KOPT-K1 (cell line): ENCODE results near the gene PSMC1.

Experiments used
- H3K27ac ChIP-seq: fragments of 200-600 bp; sonication (generic); 2 replicates; pipeline ENCODE4 v1.5.1; 2016; ENCODE audit warnings: antibody characterized with exemption, mild to moderate bottlenecking, low read depth, low read length; ENCODE audit not compliant: poor library complexity, severe bottlenecking
- H3K36me3 ChIP-seq: fragments of 200-600 bp; sonication (generic); 2 replicates; pipeline ENCODE4 v1.5.1; 2017; ENCODE audit warnings: antibody characterized with exemption, mild to moderate bottlenecking, low read length, moderate library complexity; ENCODE audit not compliant: insufficient read depth
- H3K9me3 ChIP-seq: fragments of 200-600 bp; sonication (generic); 2 replicates; pipeline ENCODE4 v1.5.1; 2017; ENCODE audit warnings: antibody characterized with exemption, low read length, mild to moderate bottlenecking; ENCODE audit not compliant: insufficient read depth, poor library complexity, severe bottlenecking

Gene PSMC1

GRCh38 chr14:90268420-90268819 lies 12.1 kb downstream of the PSMC1 start:
- H3K36me3 ChIP-seq: peaks cover 99% of the 10 kb centered on the region
- H3K9me3 ChIP-seq: no peaks in the 10 kb centered on the region
- no peak overlapping the region for H3K27ac ChIP-seq

DNA sequence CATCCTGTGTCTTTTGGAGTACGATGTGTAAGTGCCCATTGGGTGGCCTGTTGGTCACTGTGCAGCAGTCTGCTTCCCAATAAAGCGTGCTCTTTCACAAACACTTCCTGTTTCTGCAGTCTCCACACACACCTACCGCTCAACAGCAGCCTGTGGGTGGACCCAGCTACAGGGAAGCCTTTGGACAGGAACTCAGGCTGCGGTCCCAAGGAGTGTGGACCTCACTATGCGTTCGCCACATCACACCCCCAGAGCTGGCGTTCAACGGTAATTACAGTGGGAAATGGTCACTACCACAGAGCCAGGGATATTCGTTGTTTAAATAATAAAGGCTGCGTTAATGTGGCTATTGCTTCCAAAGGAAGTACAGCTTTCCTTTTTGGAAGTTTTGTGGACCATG lies 16.2 kb downstream of the PSMC1 start:
- no peaks in the 10 kb centered on the region for H3K9me3 ChIP-seq
- no peak overlapping the region for H3K27ac ChIP-seq
- peaks cover 95% of the 10 kb centered on the region for H3K36me3 ChIP-seq

GRCh38 chr14:90273532-90273931 lies 17.2 kb downstream of the PSMC1 start:
- H3K36me3 ChIP-seq: peaks cover 95% of the 10 kb centered on the region
- no peak overlapping the region for H3K27ac ChIP-seq
- H3K9me3 ChIP-seq: no peaks in the 10 kb centered on the region

DNA sequence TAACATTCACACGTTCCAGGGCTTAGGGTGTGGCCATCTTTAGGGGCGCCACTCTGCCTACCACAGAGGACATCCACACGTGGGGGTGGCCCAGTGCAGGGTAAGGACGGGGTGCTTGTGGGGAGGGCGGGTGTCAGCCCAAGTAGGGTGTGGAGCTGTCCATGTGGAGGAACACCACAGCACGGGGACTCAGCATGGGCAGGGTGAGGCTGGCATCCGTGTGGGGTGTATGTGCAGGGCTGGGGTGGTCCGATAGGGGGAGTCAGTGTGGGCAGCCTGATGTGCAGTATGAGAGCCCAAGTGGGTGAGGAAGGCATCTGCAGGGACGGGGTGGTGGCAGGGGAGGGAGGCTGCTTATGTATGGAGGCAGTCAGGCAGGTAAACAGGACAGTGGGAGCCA lies 17.7 kb downstream of the PSMC1 start:
- Histone ChIP-seq H3K36me3 (peaks cover 95% of the 10 kb centered on the region), H3K27ac (no peak overlapping the region), H3K9me3 (no peaks in the 10 kb centered on the region)

DNA sequence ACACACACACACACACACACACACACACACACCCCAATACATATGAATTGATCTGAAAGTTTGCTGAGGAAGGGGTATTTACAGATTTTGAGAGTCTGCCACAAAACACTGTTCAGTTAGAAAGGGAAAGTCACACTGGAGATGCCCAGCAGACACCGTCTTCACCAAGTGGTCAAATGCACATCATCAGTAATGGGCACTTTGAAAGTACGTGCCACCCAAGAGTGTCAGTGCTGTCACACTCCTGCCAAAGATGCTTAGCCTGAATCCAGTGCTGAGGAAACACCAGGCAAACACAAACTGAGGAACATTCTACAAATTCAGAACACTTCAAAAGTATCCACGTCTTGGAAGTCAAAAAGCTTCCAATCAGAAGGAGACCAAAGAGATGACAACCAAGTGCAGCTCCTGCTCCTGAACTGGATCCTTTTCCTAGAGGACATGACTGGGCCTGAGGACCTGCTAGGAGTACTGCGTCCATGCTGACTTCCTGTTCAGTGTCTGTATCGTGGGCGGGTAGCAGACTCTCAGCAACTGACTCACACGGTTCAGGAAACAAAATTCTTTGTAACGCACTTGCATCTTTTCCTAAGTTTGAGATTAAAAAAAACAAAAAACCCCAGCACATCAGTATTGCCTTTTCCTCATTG lies 18.6 kb downstream of the PSMC1 start:
- H3K27ac ChIP-seq: no peak overlapping the region
- H3K36me3 ChIP-seq: peaks cover 94% of the 10 kb centered on the region

GRCh38 chr14:90275458-90275814 lies 19.1 kb downstream of the PSMC1 start:
- Histone ChIP-seq H3K27ac (no peak overlapping the region), H3K9me3 (no peaks in the 10 kb centered on the region), H3K36me3 (peaks cover 94% of the 10 kb centered on the region)

More for the DNA sequence above, 18.6 kb downstream of the PSMC1 start:
- no peaks in the 10 kb centered on the region for H3K9me3 ChIP-seq

- H3K9me3 ChIP-seq: no peaks in the 10 kb centered on the region
- H3K36me3 ChIP-seq: peaks cover 94% of the 10 kb centered on the region
- H3K27ac ChIP-seq: no peak overlapping the region
These were observed 19.5 kb downstream of the PSMC1 start for GRCh38 chr14:90275820-90276219.

GRCh38 chr14:90276646-90277367 lies 20.5 kb downstream of the PSMC1 start:
- no peaks in the 10 kb centered on the region for H3K9me3 ChIP-seq
- H3K27ac ChIP-seq: no peak overlapping the region
- peaks cover 94% of the 10 kb centered on the region for H3K36me3 ChIP-seq

DNA sequence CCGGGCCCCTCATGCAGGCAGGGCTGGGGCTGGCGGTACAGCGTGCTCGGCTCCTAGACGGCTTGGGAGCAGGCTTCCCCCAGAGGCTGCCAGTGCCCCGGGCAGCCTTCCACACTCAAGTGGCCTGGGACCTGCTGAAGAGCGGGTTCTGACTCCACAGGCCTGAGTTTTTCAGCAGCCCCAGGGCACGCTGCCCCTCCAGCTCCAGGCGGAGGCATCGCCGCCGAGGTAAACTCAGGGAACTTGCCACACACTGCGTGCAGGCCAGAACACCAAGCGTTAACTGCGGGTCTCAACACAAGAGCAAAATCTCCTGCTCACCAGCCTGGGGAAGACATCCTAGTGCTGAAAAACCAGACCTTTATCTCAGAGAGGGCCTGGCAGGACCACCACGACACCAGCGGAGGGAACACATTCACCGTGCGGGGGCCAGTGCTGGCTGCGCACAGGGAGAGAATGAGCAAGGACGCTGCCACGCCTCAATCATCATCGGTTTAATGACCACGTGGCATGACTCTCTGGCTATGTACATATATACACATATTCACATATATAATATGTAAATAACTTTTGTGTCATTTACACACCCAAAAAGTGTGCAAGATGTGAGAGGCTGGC lies 21.3 kb downstream of the PSMC1 start:
- Histone ChIP-seq H3K9me3 (no peaks in the 10 kb centered on the region), H3K36me3 (peaks cover 95% of the 10 kb centered on the region), H3K27ac (no peak overlapping the region)

GRCh38 chr14:90278199-90279175 lies 22.1 kb downstream of the PSMC1 start:
- Histone ChIP-seq H3K36me3 (peaks cover 95% of the 10 kb centered on the region), H3K27ac (no peak overlapping the region), H3K9me3 (no peaks in the 10 kb centered on the region)

DNA sequence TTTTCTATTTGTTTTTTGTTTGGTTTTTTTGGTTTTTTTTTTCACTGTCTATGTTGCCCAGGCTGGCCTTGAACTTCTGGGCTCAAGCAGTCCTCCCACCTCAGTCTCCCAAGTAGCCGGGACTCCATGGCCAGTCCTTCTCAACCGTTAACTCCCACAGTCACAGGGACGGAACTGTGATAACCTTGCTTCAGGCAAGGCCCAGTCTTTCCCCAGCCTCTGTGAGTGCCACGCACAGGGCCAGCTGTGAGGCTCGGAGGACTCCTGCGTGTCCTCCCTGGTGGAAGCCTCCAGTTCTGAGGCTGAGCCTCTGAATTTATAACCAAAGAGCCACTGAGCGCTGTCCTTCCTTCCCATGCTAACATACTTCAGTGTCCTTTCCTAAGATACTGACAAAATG lies 23.7 kb downstream of the PSMC1 start:
- Histone ChIP-seq H3K27ac (no peak overlapping the region), H3K9me3 (no peaks in the 10 kb centered on the region), H3K36me3 (peaks cover 95% of the 10 kb centered on the region)

- peaks cover 96% of the 10 kb centered on the region for H3K36me3 ChIP-seq
- H3K9me3 ChIP-seq: no peaks in the 10 kb centered on the region
- no peak overlapping the region for H3K27ac ChIP-seq
These were observed 24.9 kb downstream of the PSMC1 start for GRCh38 chr14:90281261-90281660.

DNA sequence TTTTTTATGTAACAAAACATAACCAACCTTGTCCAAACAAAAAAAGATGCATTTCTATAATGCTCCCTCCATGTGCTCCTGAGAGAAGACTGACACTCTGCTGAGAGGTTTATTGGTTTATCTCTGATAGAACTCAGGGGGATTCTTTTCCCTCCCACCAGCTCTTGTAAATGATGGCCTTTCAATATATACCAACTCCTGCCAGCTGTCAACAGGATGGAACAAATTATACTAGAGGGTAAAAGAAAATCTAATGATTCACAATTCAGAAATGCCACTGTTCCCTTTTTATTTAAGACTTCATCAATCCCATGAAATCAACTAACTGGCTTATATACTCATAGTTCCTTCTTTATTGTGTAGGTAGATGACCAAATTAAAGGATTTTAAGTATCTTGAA lies 25.4 kb downstream of the PSMC1 start:
- Histone ChIP-seq H3K36me3 (peaks cover 96% of the 10 kb centered on the region), H3K9me3 (no peaks in the 10 kb centered on the region), H3K27ac (no peak overlapping the region)

DNA sequence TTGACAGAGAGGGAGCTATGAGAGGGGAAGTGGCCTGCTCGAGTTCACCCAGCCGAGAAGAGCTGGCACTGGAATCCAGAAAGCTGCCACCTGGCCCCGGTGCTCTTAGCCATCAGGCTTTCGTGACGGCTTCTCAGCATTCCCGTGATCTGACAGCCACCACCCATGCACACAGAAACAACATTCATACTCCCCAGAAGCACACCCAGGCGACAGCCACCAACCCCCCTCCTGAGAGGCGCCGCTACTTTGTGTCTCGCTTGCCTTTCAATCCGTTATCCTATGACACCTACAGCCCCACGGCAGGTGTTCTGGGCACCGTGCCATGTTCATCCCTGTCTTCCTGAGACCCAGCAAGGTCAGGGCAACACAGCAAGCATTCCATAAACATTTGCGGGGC lies 31.4 kb downstream of the PSMC1 start:
- Histone ChIP-seq H3K36me3 (peaks cover 92% of the 10 kb centered on the region), H3K9me3 (no peaks in the 10 kb centered on the region), H3K27ac (no peak overlapping the region)
